Measurements from ENCODE around the gene CYP2D6.
A peak's percentile ranks its signal among the peaks of the same experiment; 100 is the strongest.

The CYP2D6 gene

DNA sequence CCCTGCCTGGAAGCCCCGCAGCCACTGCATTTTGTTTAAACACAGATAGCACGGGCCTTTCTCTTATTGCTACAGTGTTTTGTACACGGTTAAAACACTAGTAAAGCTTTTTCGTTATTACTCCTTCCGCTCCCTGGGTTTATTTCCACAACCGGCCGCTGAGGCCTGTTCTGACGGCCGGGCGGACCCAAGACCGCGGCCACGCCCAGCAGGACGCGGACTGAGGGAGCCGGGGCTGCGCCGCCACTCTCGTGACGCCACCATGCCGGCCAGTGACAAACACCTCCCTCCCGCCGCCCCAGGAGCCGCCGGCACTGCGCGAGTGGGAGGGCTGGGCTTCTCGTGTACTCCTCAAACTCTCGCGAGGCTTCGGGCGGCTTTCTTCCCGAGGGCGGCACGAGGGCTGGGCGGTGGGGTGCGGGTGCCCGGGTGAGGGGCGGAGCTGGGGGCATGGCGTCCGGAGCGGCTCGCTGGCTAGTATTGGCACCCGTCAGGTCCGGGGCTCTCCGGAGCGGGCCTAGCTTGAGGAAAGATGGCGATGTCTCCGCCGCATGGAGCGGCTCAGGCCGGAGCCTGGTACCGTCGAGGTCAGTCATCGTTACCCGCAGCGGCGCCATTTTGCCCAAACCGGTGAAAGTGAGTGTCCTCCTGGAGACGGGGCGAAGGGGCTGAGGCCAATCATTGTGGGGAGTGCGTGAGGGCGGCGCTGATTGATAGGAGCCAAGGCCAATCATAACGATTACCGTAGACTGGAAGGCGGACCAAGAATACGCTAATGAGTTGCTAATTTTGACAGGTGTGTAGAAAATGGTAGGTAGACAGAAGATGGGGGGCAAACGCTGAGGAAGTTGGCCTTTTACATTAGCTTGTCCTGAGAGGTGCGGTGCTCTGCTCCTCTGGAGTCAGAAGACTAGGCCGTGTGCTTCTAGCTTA is 51.0 kb downstream of the CYP2D6 start, which contains the start of gene SMDT1:
Gene SMDT1, plus strand, starts transcription at position 382 of the 933 bp plus-strand sequence. Its CDS starts 69 bp downstream, at position 451.
- peak; percentile 99 for DNase-seq

DNA sequence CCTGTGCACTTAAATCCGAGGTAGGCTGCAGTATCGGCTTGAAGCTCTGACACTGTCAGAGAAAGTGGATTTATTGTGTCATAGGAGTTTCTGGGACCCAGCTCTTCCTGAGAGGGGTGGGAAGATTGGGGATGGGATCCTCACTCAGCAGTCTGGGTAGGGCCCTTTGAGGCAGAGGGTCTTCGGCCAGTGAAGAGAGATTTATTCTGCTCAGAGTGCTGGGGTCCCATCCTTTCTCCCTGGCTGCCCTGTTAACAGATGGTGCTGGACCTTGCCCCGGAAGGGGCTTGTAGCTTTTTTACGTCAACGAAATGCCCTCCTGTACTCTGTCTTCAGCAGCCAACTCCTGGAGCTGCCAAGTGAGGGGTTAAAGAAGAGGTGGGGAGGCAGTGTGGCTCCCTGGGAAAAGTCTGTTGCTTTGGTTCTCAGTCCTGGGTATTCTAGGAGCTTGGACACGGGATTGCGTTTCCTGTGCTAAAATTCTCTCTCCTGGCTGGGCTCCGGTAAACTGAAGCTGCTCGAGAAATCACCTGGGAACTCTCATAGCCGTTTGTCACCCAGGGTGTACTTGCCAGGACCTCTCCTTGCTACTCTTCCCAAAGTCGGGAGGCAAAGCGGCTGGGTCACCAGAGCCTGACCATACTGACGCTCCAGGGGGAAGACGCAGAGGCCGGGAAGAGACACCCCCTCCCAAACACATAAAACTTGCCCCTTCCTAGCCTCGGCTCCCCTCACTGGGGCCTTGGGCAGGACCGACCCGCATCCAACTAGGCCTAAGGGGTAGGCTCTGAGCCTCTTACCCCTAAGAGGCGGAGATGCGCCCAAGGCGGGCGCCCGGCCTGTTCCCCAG is 51.9 kb downstream of the CYP2D6 start:
- DNase-seq, result peak; percentile 53

DNA sequence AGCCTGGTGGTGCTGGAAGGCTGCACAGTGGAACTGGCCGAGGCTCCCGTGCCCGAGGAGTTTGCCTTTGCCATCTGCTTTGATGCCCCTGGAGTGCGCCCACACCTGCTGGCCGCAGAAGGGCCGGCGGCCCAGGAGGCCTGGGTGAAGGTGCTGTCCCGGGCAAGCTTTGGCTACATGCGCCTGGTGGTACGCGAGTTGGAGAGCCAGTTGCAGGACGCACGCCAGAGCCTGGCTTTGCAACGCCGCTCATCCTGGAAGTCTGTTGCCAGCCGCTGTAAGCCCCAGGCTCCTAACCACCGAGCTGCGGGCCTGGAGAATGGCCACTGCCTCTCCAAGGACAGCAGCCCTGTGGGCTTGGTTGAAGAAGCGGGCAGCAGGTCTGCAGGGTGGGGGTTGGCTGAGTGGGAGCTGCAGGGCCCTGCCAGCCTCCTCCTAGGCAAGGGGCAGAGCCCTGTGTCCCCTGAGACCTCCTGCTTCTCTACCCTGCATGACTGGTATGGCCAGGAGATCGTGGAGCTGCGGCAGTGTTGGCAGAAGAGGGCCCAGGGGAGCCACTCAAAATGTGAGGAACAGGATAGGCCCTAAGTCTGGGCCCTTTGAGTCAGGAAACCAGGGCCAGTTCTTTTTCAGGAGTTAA is 53.0 kb downstream of the CYP2D6 start:
- DNase-seq, result no peak

DNA sequence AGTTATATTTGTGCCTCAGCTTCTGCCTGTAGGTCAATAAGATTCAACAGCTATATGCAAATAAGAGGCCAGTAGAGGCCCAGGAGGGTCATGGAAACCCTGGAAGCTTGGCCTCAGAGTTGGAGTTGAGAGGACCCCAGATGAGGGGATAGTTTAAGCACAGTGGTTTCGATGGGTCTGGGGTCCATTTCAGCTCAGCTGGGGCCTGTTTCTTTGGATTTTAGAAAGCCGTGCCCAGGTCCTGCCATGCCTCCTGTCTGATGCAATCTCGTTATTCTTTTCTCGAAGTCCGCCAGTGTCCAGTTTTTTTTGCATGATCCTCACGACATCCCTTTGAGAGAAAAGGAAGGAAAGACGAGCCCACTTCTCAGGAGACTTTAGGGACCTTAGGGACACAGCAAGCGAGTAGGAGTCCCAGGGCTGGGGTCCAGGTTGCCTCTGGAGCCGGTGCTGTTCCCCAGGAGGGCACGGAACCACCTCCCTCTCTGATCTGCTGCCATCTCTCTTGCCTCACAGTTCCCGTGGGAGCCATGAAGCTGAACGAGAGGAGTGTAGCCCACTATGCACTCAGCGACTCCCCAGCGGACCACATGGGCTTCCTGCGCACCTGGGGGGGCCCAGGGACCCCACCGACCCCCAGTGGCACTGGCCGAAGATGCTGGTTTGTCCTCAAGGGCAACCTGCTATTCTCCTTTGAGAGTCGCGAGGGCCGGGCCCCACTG is 53.7 kb downstream of the CYP2D6 start:
- DNase-seq, result no peak

Data from DMS53 (cell line).